Umbilical cord (tissue), 2 donors: Measurements from ENCODE around the gene GPR161. TPM values are rescaled to one million over a fixed set of nuclear protein-coding genes. Genes with fewer than 3 reads are reported as not detected.

Experiments used
- DNase-seq: peaks from one replicate; pipeline ENCODE4 v3.0.0-alpha.2; 2015; ENCODE audit warnings: low spot score
- total RNA-seq: library from RNA; depleted of rRNA; stranded (reverse); fragments of >200 nt; gene quantifications from one replicate; pipeline ENCODE4 v1.2.3, GENCODE V29; 2014; ENCODE audit warnings: low replicate concordance; ENCODE audit not compliant: insufficient read depth

The GPR161 gene
- total RNA-seq, 1 donor from 2014 or later: 20.0 TPM

DNA sequence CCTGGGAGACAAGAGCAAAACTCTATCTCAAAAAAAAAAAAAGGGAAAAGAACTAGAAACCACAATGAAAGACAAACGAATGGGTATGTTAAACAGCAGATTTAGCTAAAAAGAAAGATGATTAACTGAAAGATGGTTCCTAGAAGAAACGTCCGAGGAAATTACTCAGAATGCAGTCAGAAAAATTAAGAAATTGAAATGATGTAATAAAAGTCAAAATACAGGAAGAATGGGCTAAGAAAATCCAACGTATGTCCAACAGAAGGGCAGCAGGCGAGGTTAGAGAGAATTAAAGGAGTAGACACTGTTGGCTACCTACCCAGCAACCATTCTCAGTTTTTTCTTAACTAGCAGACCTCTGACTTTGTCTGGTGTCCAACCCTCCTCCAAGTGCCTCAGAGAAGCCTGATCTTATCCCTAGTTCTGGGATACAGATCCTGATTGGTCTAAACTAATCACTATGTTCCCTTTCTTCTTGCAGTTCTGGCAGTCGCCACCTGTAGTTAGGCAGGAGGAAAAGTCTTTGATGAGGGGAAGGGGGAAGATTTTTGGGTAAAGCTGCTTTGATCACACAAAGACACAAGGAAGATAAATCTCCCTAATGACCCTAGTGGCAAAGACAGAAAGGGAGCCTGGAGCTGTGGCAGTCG is 25.7 kb downstream of the GPR161 start:
- DNase-seq: no peak

DNA sequence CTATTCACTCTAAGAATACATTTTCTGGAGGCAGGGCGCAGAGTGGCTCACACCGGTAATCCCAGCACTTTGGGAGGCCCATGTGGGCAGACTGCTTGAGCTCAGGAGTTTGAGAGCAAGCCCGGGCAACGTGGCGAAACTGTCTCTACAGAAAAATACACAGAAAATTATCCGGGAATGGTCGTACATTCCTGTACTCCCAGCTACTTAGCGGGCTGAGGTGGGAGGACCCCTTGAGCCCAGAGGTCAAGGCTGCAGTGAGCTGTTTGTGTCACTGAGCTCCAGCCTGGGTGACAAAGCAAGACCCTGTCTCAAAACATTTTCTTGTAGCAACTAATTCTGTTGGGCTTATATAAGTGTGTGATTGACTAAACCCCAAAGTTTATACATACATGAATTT is 30.5 kb downstream of the GPR161 start:
- no peak for DNase-seq

DNA sequence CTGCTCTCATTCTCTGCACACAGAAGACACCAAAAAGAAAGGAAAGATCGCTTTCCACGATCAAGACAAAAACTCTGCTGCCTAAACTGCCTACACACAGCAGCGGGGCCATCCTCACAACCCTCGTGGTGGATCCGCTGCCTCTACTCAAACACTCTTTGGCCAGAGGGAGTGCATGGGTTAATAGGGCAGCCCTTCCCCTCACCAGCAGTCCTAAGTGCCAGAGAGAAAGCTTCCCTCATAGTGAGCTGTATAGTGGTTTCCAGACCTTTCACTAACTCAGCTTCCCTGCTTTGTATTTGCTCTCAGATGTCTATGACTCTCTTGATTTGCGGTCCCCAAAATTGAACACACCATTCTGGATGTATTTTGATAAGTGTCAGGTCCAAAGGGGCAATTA is 30.9 kb downstream of the GPR161 start:
- DNase-seq: no peak

DNA sequence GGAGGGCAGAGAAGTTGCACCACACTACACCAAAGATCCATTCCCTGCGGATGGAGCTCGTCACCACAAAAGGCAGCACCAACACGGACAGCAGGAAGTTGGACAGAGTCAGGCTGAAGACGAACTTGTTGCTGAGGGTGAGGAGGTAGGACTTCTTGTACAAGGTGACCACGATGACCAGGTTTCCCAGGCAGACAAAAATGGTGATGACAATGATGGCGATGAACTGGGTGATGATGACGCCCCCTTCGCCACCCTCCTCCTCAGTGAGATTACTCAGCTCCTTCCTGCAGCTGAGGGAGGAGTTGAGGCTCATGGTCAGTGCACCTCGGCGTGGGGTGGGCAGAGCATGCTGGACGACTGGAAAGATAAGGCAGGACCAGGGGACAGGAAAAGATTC is 32.2 kb downstream of the GPR161 start:
- DNase-seq: no peak

DNA sequence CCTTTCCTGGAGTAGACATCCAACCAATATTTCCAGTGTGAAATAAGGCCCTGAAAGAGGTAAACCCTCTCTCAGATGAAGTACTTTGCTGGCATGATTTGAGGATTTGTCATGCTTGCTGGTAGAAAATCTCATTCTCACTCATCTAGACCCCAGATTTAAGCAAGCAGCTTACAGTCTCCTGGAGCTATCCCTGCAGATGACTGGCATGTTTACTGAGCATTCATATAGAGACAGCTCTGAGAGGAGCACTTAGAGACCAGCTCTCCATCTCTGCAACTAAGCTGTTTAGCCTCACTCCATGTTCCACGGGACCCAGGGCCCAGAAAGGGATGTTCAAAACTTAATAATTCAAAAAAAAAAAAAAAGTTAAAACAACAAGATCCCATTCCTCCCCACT is 34.2 kb downstream of the GPR161 start:
- no peak for DNase-seq

DNA sequence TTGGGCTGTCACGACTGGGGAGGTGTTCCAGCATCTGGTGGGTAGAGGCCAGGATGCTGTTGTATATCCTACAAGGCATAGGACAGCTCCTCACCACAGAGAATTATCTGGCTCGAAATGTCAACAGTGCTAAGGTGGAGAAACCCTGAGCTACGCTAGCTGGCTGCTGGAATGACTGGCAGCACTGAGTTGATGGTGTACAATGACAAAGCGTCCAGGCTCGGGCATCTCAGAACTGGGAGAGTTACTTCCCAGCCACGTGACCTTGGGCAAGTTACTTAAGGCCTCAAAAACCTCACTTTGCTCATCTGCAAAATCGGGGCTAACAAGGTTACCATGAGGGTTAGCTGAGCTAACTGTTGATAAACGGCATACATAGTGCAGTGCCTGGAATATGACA is 35.4 kb downstream of the GPR161 start:
- no peak for DNase-seq

DNA sequence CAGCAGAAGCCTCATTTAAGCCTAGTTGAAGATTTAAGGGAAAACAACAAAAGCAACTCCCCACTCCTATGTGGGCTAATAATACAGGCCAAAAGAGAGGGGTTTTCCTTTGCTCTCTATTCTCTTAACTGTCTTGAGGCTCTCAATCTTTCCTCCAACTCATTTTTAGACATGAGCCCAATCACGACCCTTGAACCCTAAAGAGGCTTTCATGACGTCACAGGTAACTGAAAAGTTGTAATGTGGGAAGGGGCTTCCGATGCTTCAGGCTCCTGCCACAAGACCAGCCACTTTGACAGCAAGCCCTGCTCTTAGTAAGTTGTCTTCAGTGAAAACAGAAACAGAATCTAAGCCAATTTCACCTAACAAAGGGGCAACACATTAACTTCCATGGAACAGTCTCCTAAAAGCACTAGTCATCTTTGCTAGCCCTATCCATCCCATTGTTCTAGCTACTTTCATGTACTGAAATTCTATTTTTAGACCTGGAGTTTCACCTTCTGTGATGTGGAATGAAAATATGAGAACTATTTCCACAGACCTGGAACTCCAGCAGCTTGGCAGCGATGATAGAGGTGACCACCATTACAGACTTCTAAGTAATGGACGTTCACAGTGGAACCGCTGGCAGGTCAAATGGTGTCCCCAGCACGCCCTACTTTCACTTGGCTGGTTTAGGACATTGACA is 36.3 kb downstream of the GPR161 start:
- no peak for DNase-seq

DNA sequence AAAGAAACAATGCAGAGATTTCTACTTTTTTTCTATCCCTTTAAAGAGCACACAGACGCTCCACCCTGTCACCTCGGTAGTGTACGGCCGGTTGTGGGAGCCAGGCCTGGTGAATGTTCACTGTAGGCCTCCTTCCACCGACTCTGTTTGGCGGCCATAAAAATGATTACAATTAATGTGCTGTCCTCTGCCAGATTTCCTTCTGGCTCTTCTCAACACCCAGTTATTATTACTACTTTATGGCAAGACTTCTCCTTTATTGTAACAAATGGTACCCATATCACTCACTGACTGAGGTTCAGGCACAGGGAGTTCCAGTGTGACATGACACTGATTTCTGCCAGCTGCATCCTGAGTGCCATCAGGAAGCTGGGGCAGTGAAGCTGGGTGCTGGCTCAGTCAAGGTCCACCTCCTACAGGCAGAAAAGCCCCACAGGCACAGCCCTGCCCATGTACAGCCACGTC is 37.4 kb downstream of the GPR161 start:
- DNase-seq: no peak

DNA sequence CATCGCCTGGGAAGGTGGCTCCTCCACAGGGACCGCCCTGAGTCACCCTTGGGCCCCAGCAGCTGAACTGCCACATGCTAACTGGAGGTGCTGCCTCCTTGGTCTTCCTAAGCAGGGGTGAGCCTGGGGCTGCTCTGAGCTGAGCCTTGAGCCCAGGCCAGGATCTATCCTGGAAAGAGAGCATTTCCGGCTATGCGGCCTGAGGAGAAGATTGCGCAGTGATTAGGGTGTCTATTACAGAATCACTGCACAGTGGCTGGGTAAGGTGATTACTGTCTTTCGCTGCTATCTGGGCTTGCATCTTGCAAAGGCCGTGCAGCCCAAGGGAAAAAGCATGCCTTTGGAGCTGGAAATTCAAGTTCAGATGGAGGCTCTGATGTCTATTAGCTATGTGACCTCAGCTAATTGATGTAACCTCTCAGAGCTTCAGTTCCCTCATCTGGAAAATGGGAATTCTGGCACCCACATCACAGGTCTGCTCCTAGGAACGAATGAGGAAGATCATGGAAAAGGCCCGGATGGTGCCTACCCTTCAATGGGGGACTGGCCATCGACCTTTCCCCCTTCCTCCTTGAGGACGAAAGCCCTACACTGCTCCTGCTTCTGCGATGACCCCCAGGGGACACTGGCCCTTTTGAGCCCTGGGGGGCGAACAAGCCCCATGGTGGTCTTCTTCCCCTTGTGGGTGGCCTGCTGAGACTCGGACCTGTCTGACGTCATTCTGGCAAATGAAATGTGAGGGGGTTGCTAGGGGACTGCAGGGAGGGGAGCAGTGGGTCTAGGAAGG is 38.0 kb downstream of the GPR161 start:
- DNase-seq: no peak

DNA sequence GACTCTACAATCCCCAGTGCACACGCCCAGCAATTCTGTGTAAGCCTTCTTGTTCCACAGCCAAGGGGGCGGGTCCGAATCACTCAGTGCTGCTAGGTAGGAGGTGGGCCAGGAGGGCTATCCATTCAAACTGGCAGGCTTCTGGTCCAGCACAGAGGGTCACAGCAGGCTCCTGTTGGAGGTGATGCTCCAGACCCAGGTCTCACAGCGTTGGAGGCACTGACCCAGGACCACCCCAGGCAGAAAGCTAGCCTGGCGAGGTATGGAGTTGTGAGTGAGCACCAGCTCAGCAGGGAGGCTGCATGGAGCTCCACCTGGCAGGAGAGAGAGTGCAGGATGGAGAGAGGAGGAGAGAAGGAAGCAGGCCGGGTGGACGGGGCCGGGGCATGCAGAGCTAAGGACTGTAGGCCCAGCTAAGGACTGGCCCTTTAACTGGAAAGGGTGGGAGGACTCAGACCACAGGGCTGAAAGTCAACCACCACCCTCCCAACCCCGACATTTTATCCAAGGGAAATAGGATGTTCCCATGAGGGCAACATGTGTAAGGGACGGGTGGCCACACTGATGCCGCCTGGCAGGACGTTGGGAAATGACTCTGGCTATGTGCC is 38.7 kb downstream of the GPR161 start:
- no peak for DNase-seq

DNA sequence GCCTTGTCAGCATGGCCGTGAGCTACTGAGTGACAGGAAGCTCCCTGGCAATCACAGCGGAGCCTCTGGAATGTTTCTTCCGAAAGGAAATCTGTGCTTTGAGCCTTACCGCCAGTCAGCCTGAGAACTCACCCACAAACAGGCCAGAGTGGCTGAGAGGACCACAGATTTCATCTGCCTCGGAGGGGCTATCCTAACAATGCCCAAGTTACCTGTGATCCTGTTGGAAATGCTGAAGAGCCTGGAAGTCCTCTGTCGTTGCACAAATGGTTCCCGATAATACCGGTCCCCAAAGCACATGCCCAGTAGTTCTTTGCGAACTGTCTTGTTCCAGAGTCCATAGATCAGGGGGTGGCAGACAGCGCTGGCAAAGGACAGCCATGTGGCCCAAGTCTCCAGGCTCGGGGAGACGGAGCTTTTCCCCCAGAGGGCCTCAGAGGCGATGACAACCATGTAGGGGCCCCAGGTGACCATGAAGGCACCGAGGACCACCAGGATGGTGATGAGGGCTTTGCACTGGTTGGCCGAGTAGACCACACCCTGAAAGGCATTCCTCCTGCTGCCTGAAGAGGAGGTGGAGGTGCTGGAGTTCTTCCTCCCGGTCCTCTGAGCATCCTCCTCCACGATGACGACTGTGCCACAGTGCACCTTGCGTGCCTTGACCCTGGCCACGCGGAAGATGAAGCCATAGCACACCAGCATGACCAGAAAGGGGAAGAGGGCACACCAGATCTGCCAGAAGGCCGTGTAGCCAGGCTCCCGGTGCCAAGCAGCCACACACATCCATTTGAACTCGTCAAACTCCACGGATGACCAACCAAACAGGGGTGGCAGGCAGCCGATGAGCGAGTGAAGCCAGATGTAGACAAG is 40.2 kb downstream of the GPR161 start:
- DNase-seq: no peak

DNA sequence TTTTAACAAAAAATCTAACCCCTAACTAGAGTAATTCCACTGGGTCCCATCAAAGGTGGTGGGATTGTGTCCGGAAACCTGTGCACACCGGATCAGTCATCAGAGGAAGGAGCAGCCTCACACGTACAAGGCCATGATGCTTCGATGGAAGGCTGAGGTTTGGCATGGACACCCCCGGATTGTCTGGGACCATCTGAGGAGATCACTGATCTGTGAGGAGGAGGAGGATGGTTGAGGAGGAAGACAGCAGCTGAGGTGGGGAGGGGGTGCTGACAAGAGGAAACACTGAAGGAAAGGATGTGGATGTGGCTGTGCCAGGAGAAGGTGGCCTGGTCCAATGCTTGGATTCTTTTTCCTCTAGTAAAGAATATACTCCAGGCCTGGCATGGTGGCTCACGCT is 41.3 kb downstream of the GPR161 start:
- no peak for DNase-seq

DNA sequence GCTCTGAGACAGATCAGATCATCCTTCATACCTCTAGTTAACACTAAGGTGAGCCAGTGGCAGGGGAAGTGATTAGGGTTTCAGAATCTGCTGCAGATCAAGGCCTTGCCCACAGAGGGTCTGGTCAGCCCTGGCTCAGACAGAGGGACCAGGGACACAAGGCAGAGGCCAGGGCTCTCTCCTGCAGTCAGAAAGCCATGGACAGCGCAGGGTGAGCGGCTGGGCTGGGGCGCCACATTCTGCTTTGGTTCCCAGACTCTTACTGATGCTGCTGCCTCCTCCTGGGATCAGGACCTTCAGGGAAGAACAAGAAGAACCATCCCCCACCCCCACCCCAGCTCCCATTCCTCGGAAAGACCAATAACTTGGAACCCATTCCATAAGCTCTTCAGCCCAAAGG is 43.1 kb downstream of the GPR161 start:
- no peak for DNase-seq

DNA sequence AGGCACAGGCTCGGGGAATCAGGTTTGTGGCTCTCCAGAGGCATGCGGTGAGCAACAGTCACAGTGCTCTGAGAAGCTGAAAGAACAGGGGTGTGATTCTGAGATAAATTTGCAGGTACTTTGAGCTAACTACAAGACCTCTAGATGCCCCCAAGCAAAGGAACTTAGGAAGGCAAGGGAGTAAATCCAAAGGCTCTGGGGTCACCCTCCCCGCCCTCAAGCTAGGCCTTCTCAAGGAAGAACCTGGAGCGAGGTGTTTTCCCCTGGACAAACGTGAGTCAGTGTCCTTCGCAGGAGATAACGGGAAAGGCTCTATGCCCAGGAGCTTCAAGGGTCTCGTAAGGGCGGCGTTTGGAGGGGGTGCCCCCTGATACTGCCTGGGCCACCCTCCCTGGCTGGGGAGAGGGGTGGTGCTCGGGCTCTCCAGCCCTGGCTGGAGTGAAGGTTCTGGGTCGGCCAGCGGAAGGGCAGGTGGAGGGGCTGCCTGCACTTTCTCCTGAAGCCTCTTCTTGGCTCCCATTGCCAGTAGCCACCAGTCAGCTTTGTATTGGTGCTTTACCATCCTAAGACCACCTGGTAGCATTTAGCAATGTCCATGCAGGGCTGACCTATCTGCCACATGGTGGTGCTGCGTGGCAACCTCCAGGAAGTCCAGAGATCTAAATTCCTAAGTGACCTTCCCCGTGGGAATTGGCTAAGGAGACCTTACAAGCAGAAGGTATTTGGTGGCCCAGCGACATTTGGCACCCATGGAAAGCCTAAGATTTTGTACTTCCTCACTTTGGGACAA is 44.0 kb downstream of the GPR161 start:
- no peak for DNase-seq

DNA sequence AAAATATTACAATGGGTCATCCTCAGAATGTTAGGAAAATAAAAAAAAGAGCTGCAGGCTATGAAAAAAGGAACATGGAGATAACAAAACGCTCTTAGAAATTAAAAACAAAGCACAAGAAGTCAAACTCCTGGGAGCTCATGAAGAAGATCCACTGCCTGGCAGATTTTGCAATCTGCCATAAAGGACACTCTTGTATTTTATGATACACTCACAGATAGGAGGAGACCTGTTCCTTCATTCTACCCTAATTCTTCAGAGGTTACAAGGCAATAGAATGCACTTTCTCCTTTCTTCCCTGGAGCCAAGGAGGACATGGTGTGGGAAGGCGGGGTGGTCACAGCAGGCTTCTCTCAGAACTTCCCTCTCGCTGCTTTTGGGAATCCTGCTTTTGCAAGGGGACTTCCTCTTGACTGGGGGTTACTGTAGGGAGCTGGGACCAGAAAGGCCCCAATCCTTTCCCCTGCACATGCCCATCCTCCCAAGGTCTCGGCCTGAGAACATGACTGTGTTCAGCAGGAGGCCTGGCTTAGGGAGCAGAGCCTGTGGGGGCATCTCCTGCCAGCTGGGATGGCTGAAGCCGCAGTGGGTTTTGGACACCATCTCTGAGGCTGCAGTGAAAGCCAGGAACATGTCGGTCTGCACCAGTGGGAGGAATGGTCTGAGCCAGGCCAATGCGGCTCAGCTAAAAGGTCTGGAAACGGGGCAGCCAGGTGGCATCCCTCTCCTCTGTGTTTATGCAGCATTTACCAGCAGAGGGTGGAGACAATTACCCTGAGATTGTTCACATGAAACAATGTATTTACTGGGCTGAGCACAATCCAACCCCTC is 44.8 kb downstream of the GPR161 start:
- no peak for DNase-seq

DNA sequence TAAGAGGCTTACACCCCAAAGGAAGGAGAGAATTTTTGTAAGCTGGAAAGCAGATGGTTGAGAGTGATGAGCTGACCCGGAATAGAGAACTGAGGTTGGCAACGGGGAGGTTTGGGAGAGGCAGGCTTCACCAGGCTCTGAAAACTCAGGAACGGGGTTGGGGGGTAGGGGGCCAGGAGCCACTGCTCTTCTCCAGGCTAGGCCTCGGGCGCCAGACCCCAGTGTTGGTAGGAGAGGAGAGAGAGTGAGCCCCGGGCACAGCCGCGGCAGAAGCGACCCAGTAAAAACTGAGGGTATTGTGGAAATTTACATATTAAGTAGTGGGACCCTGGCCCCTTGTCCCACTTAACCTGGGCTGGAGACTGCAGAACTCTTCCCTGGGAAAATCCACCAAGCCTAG is 45.7 kb downstream of the GPR161 start:
- no peak for DNase-seq

DNA sequence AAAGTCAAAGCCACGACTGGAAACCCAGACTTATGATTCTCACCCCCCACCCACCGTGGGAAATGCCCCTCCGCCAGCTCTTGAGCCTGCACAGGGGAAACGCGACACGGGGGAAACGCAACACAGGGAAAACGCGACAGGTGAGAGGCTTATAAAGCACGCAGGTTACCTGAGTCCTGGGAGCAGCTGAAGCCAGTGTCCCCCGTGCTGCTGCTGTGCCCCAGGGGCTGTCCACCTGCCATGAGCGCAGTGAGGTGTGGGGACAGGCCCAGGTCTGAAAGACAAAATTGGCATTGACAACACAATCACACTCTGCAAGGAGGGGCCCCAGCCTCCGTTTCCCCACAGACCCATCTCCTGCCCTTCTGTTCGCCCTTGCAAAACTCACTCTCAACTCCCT is 46.3 kb downstream of the GPR161 start:
- no peak for DNase-seq

DNA sequence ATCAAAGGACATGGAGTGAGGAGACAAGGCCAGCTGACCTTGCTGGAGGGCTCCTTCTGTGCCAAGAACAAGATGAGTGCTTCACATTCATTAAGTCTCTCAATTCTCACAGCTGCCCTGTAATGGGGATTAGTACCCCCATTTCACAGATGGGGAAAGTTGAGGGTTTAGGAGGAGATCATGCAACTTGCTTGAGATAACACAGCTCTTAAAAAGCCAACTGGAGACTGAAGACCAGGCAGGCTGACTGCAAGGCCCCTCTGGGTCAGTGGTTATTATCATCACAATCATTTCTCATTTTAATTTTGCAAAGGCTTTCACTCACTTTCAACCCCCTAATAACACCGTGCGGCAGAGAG is 46.8 kb downstream of the GPR161 start:
- DNase-seq: no peak

DNA sequence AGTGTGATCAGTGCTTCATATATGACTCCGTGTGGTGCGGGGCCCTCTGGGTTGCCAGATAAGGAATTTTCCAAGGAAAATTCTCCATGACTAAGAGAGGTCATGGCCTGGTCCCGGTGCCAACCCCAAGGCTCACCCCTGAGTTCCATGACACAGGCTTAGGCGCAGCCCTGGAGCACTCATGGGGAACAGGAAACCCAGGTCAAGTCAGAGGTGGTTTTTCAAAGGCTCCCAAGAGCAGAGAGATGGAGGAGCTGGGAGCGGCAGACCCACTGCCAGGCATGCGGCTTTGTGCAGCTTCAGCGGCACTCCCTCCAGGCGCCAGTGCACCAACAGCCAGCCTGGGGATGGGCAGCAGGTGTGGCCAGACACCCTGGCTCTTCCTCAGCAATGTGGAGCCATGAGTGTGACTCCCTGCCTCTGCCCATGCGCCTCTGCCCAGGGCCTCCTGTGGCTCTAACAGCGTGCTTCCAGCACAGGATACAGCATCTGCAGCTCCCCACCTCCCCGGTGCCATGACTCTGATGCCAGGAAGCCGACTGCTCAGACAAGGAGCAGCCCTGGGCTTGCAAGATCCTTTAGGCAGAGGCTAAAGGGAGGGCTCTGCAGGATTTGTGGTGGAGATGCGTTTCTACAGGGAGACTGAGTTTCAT is 47.3 kb downstream of the GPR161 start:
- DNase-seq: no peak
